ENCODE results near the gene BAZ1A. TPM values are rescaled to one million over a fixed set of nuclear protein-coding genes. Genes with fewer than 3 reads are reported as not detected.

BAZ1A gene
- total RNA-seq, 1 donor from 2014 or later: 35.9 TPM

DNA sequence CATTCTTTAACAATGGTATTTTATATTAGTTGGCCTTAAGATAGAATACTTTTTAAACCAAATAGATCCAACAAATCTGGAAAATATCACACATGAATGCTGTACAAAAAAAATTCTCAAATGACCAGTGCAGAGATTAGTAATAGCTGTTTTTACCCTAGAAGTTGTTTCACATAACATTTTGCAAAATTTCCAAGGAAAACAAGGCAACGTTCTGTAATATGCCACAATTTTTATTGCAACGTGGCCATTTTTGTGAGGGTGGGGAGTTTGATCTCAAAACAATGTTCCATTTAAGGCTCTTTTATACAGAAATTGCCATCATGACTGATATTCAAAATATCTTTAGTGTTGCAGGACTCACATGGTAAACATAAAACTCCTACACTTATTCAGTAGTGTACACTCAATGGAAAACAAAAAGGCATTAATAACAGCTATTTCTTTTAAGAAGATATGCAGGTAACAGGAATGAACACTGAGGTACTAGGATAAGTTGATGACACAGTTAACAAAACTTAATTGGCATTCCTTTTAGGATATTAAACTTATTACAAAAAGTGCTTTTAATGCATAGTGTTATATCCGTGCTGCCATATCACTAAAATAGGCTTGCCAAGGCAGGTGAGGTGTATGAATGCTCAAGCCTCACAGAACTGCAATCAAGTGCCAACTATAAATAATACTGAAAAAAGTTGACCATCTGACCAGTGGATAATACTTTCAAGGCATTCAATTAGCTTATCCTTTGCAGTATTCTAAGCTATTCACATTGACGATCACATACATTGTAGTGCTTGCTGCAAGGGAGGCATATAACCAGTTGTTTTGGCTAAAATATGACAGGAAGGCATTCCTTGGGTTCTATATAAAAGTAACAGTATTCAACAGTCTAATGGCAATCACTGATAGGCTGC lies 163.1 kb downstream of the BAZ1A start:
- Histone ChIP-seq H3K9me3 (no peaks in the 10 kb centered on the region), H3K4me1 (peaks cover 13% of the 10 kb centered on the region), H3K27ac (no peak overlapping the region), H3K36me3 (peaks cover 14% of the 10 kb centered on the region), H3K27me3 (no peaks in the 10 kb centered on the region), H3K4me3 (no peak overlapping the region)
- ATAC-seq (no peak), DNase-seq (no peak)
- no peak for TF ChIP-seq CTCF (IDR thresholded peaks at IDR 0.05)
- intact Hi-C loops (cut with DNase I): no loop called here

DNA sequence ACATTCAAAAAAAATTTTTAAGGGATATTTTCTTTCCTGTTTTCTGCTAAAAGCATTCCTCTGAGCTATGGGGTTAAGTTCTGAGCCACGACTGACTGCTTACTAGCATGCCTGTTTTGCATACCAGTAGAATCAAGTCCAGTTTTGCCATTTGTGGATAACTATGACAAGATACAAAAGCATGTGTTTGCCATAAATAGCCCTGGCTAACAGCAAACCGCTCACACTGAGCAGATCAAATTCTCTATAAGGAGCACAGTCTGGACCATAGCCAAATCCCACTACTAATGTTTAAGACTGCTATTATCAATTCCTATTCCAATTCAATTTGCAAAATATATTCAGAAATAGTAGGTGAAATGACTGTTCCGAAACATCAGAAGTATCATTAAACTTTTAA lies 164.0 kb downstream of the BAZ1A start:
- no peak for TF ChIP-seq CTCF (IDR thresholded peaks at IDR 0.05)
- DNase-seq (no peak), ATAC-seq (no peak)
- H3K27me3 ChIP-seq: no peaks in the 10 kb centered on the region
- no peak overlapping the region for H3K4me3 ChIP-seq
- intact Hi-C loops (cut with DNase I): no loop called here
- no peaks in the 10 kb centered on the region for H3K9me3 ChIP-seq
- no peak overlapping the region for H3K27ac ChIP-seq
- H3K36me3 ChIP-seq: peaks cover 14% of the 10 kb centered on the region
- peaks cover 13% of the 10 kb centered on the region for H3K4me1 ChIP-seq

DNA sequence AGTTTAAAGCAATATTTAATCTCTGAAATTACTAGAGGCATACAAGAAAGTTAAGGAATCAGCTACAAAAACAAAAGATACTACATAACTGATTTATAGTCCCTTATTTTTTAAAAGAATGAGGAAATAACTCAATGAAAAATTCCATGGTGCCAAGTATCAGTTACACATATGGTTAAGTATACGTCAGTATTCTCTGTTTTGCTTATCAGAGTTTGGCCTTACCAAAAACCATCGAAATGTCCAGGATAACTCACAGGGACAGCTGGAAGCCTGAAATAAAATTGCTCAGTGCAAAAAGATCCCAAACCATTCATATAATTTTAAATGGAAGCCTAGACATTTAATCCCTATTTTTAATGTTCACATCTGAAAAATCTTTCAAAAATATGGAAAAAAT lies 164.4 kb downstream of the BAZ1A start:
- intact Hi-C loops (cut with DNase I): no loop called here
- TF ChIP-seq CTCF (IDR thresholded peaks at IDR 0.05): no peak
- ATAC-seq: no peak
- H3K27me3 ChIP-seq: no peaks in the 10 kb centered on the region
- no peaks in the 10 kb centered on the region for H3K9me3 ChIP-seq
- DNase-seq: no peak
- peaks cover 13% of the 10 kb centered on the region for H3K4me1 ChIP-seq
- H3K27ac ChIP-seq: no peak overlapping the region
- no peak overlapping the region for H3K4me3 ChIP-seq
- peaks cover 14% of the 10 kb centered on the region for H3K36me3 ChIP-seq

DNA sequence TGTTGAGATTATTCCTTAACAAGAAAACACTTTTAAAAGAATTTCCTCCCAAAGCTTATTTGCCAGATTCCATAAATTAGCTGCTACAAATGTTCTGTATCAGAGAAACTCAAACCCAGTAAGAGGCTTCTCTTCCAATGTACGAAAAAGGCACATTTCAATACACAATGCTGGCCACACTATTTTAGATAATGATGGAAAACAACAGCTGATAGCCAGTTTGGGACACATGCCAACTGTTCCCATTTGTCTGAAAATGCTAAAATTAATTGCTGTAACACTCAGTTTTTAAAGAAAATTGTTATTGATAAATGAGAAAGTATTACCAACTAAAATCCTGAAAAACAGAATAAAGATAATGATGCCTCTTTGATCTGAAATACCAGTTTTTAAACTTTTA lies 165.2 kb downstream of the BAZ1A start:
- intact Hi-C loops (cut with DNase I): no loop called here
- Histone ChIP-seq H3K4me1 (peaks cover 10% of the 10 kb centered on the region), H3K27ac (no peak overlapping the region), H3K9me3 (no peaks in the 10 kb centered on the region), H3K36me3 (peaks cover 14% of the 10 kb centered on the region), H3K27me3 (no peaks in the 10 kb centered on the region), H3K4me3 (no peak overlapping the region)
- no peak for TF ChIP-seq CTCF (IDR thresholded peaks at IDR 0.05)
- no peak for DNase-seq
- ATAC-seq: no peak

- H3K27me3 ChIP-seq: no peaks in the 10 kb centered on the region
- no peak for DNase-seq
- no peak overlapping the region for H3K27ac ChIP-seq
- H3K4me3 ChIP-seq: no peak overlapping the region
- peaks cover 8% of the 10 kb centered on the region for H3K4me1 ChIP-seq
- ATAC-seq: no peak
- no peaks in the 10 kb centered on the region for H3K9me3 ChIP-seq
- H3K36me3 ChIP-seq: peaks cover 10% of the 10 kb centered on the region
- TF ChIP-seq CTCF (IDR thresholded peaks at IDR 0.05): no peak
- intact Hi-C loops (cut with DNase I): no loop called here
These were observed 167.4 kb downstream of the BAZ1A start for GRCh38 chr14:34707722-34708121.

Other genes with a start within 250 kb of the BAZ1A start
- gene SNX6, start 245.2 kb downstream of the BAZ1A start, total RNA-seq: 64.9 TPM
- gene CFL2, start 160.8 kb downstream of the BAZ1A start, total RNA-seq: 56.5 TPM
- 47.5 TPM for gene SRP54, start 107.6 kb upstream of the BAZ1A start, total RNA-seq
- 117 TPM for gene FAM177A1, start 170.9 kb upstream of the BAZ1A start, total RNA-seq
- 34.2 TPM for gene PPP2R3C, start 246.6 kb upstream of the BAZ1A start, total RNA-seq
- gene PRORP, start 247.2 kb upstream of the BAZ1A start, total RNA-seq: 22.2 TPM